ENCODE data around the gene PDE7B.
A peak's percentile ranks its signal among the peaks of the same experiment; 100 is the strongest.

Gene PDE7B

DNA sequence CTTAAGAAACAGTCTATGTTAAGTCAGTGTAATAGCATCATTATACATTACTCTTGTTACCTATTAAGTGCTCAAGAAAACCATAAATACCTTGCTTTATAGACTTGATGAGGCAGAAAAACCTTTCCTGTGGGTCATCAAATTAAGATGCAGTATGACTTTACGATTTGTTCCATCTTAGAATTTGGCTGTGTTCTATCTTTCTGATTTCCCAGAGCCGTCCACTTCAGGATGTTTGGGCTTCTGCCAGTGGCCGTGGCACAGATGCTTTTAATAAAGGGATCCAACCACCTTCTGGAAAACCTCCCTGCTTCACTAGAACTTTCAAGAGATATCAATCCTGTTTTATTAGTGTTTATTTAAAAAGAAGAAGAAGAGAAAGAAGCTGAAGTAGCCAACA is 71.2 kb downstream of the PDE7B start:
- no peak overlapping the region for H3K4me3 ChIP-seq (ENCODE audit: low read length)
- DNase-seq (ENCODE audit: low read depth): peak; percentile 91
- TF ChIP-seq CTCF (conservative IDR thresholded peaks at IDR 0.05; ENCODE audit: low read length): no peak

DNA sequence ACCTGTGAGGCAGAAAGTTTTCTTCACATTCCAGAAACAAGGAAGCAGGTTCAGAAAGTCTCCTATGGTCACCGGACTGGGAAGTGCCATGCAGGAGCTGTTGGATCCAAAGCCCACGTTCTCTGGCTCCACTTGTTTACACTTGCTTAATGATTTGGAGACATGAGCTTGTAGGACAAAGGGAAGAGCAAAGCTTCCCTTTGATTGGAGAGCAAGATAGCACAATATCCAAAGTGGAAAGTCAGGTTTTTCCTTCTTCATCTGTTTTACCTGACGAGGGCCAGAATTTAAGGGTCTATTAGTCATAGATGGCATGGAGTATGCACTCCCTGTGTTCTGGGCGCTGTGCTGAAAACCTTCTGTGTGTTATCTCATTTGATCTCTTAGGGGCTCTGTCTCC is 81.2 kb downstream of the PDE7B start:
- TF ChIP-seq CTCF (conservative IDR thresholded peaks at IDR 0.05; ENCODE audit: low read length): no peak
- no peak overlapping the region for H3K4me3 ChIP-seq (ENCODE audit: low read length)
- DNase-seq (ENCODE audit: low read depth): no peak

- no peak overlapping the region for H3K4me3 ChIP-seq (ENCODE audit: low read length)
- DNase-seq (ENCODE audit: low read depth): peak; percentile 60
- TF ChIP-seq CTCF (conservative IDR thresholded peaks at IDR 0.05; ENCODE audit: low read length): no peak
Observed at GRCh38 chr6:135935941-135936601, 84.6 kb downstream of the PDE7B start.

- peak; percentile 94 for DNase-seq (ENCODE audit: low read depth)
- no peak for TF ChIP-seq CTCF (conservative IDR thresholded peaks at IDR 0.05; ENCODE audit: low read length)
- H3K4me3 ChIP-seq (ENCODE audit: low read length): no peak overlapping the region
Observed at GRCh38 chr6:135936606-135937005, 85.1 kb downstream of the PDE7B start.

- H3K4me3 ChIP-seq (ENCODE audit: low read length): no peak overlapping the region
- TF ChIP-seq CTCF (conservative IDR thresholded peaks at IDR 0.05; ENCODE audit: low read length): no peak
- no peak for DNase-seq (ENCODE audit: low read depth)
Observed at GRCh38 chr6:135937106-135937505, 85.6 kb downstream of the PDE7B start.

DNA sequence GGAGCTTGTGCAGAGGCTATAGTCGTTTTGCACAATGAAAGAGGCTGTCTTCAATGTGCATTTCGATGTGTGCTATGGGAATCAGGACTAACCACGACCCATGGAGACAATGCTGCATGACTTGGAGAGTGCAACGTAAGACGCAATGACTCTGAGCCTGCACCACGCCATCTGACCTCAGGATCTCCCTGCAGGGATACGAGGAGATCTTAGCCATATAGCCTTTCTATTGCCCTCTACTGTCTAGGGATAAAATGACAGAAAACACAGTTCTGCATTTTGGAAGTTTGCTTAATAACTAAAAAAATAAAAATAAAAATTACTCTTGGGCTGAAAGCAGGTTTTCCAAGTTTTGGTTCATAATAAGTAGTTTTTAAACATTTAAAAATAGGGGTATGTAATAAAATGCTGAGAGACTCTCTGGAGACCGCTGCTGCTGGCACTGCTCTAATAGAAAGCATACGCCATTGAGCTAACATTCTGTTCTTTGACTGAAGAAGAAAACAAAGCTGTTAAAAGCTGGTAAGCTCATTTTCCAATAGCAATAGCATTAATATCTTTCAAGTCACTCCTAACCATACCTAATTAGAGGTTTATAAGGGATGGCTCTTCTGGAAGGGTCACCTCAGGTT is 87.2 kb downstream of the PDE7B start:
- H3K4me3 ChIP-seq (ENCODE audit: low read length): no peak overlapping the region
- peak; percentile 63 for TF ChIP-seq CTCF (conservative IDR thresholded peaks at IDR 0.05; ENCODE audit: low read length)
- DNase-seq (ENCODE audit: low read depth): peak; percentile 64

GRCh38 chr6:135939208-135939591 is 87.7 kb downstream of the PDE7B start:
- no peak for TF ChIP-seq CTCF (conservative IDR thresholded peaks at IDR 0.05; ENCODE audit: low read length)
- no peak overlapping the region for H3K4me3 ChIP-seq (ENCODE audit: low read length)

More at GRCh38 chr6:135939208-135939591, 87.7 kb downstream of the PDE7B start:
- DNase-seq (ENCODE audit: low read depth): no peak

Measured in AG10803 (cell line).